Breast epithelium (tissue), 3 donors: ENCODE results near the gene MICAL2.

Experiments
- POLR2A ChIP-seq: fragments of 450-650 bp; IDR thresholded peaks from one replicate; pipeline ENCODE4 v1.6.1; 2016; ENCODE audit warnings: antibody characterized with exemption, mild to moderate bottlenecking, moderate library complexity
- POLR2AphosphoS5 ChIP-seq, 3 donors: sonication (generic); formaldehyde crosslinking; IDR thresholded peaks; one replicate each; pipeline ENCODE4 v1.6.1; 2017; ENCODE audit warnings: antibody characterized with exemption in 3 of 3
- TF ChIP-seq, protein P1 (sequence below), 3 donors: fragments of 450-650 bp; IDR thresholded peaks; one replicate each; pipeline ENCODE4 v1.5.1; 2016 to 2017; ENCODE audit warnings: antibody characterized with exemption in 3 of 3, mild to moderate bottlenecking in 3 of 3, moderate library complexity in 3 of 3

DNA sequence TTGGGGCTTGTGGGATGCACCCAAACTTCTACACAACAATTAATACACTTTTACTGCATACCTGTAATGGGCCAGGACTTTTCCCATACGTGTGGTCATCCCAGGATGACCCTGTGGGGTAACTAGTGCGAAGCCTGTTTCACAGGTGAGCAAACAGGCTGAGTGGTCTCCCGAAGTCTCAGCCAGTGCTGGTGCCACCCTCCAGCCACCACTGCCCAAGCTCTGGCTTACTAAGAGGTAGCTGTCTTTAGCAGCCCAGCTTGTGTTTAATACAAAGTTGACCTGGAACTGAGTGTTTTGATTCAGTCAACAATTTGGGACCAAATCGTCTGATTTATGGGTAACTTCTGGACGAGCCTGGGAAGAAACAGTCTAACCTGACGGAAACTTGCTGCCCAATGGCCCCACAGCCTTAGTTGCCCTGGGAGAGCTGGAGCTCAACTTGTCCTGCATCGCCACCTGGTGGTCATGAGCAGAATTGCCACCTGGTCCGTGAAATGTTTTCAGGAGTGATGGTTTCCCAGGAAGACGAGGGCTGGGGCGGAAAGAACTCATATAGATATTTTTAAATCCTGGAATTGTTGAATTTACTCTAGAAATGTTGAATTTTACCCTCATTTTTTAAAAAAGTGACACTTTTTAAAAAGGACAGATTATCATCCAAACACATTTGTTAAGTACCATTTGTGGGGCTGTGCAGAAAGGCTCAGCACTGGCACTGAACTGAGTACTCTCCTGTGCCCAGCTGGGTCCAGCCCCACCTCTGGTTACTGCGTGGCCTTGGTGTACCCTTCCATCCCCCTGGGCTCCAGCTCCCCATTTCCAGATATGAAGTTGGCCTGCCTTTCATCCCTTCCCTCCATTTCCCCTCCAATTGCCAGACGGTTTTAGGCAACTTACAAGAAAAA, 171.4 kb downstream of the MICAL2 start:
- TF ChIP-seq, protein P1, sequence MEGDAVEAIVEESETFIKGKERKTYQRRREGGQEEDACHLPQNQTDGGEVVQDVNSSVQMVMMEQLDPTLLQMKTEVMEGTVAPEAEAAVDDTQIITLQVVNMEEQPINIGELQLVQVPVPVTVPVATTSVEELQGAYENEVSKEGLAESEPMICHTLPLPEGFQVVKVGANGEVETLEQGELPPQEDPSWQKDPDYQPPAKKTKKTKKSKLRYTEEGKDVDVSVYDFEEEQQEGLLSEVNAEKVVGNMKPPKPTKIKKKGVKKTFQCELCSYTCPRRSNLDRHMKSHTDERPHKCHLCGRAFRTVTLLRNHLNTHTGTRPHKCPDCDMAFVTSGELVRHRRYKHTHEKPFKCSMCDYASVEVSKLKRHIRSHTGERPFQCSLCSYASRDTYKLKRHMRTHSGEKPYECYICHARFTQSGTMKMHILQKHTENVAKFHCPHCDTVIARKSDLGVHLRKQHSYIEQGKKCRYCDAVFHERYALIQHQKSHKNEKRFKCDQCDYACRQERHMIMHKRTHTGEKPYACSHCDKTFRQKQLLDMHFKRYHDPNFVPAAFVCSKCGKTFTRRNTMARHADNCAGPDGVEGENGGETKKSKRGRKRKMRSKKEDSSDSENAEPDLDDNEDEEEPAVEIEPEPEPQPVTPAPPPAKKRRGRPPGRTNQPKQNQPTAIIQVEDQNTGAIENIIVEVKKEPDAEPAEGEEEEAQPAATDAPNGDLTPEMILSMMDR (IDR thresholded peaks at IDR 0.05) = peak; percentile 99
- TF ChIP-seq POLR2A (no peak), POLR2AphosphoS5 (IDR thresholded peaks at IDR 0.05) (peak in 2 of 3 donors; percentile 39 to 64)
